IMR-90 (cell line): Measurements from ENCODE around the gene TRIM73. TPM values are rescaled to one million over a fixed set of nuclear protein-coding genes. Genes with fewer than 3 reads are reported as not detected.
"Not testable (repeated sequence)": the region's sequence is repeated elsewhere in the genome, so short reads cannot be mapped to it uniquely, and the experiment has no call there.

Experiments used
- ATAC-seq: fragments of 200-7000 bp; cut with Tn5 transposase; 2 replicates; pipeline ENCODE4 v1.9.1; 2020; ENCODE audit warnings: low read depth, mild to moderate bottlenecking, moderate library complexity
- BruUV-seq: library from RNA; stranded (reverse); fragments of 400-500 nt; replicated peaks from 2 replicates; lab custom pipeline; 2021; lab: Mats Ljungman, UMichigan
- CTCF ChIA-PET: fragments of 300-600 bp; formaldehyde crosslinking; extraction: SDS; loops from one replicate; lab custom pipeline; 2021; ENCODE audit warnings: antibody characterized with exemption; lab: Yijun Ruan, JAX
- POLR2A ChIA-PET: fragments of 300-600 bp; sonication (Branson Sonifier 250); formaldehyde crosslinking; loops from one replicate; lab custom pipeline; 2022; ENCODE audit warnings: antibody characterized with exemption; ENCODE audit not compliant: unreplicated experiment; lab: Charles Lee
- DNase-seq: peaks from one replicate; pipeline ENCODE4 v3.0.0; 2013
- H2AFZ ChIP-seq: replicated peaks from 2 replicates; pipeline ENCODE3; 2013; ENCODE audit warnings: low read length, mild to moderate bottlenecking; ENCODE audit not compliant: poor library complexity
- H2AK5ac ChIP-seq: 2 replicates; pipeline ENCODE4 v1.6.1; 2013; ENCODE audit warnings: low read depth, low read length, inconsistent platforms
- H2AK9ac ChIP-seq: replicated peaks from 2 replicates; pipeline ENCODE3; 2013; ENCODE audit warnings: mild to moderate bottlenecking, low read depth, low read length, moderate library complexity; ENCODE audit not compliant: poor library complexity
- H2BK120ac ChIP-seq: 2 replicates; pipeline ENCODE4 v1.6.1; 2013; ENCODE audit warnings: low read depth, low read length, inconsistent platforms
- H2BK15ac ChIP-seq: 3 replicates; pipeline ENCODE4 v1.6.1; 2013; ENCODE audit warnings: low read depth, low read length, inconsistent platforms
- H2BK20ac ChIP-seq: 2 replicates; pipeline ENCODE4 v1.6.1; 2013; ENCODE audit warnings: low read depth, mild to moderate bottlenecking, inconsistent platforms, low read length, moderate library complexity
- H2BK5ac ChIP-seq: 2 replicates; pipeline ENCODE4 v1.6.1; 2013; ENCODE audit warnings: mild to moderate bottlenecking, low read depth, low read length, inconsistent platforms; ENCODE audit not compliant: poor library complexity, severe bottlenecking
- H3K14ac ChIP-seq: replicated peaks from 2 replicates; pipeline ENCODE4 v1.6.1; 2013; ENCODE audit warnings: low read depth, low read length, inconsistent platforms
- H3K18ac ChIP-seq: 2 replicates; pipeline ENCODE4 v1.6.1; 2013; ENCODE audit warnings: low read depth, low read length, control low read depth
- H3K23ac ChIP-seq: 2 replicates; pipeline ENCODE4 v1.6.1; 2013; ENCODE audit warnings: low read depth, low read length, inconsistent platforms
- H3K27ac ChIP-seq: 2 replicates; pipeline ENCODE4 v1.5.1; 2013; ENCODE audit warnings: mild to moderate bottlenecking, control low read depth, low read length; ENCODE audit not compliant: insufficient read depth
- H3K27me3 ChIP-seq: 2 replicates; pipeline ENCODE4 v1.6.1; 2013; ENCODE audit warnings: low read length; ENCODE audit not compliant: control insufficient read depth, insufficient read depth
- H3K36me3 ChIP-seq: 2 replicates; pipeline ENCODE4 v1.6.1; 2013; ENCODE audit warnings: low read length, mixed read lengths; ENCODE audit not compliant: control insufficient read depth, insufficient read depth
- H3K4ac ChIP-seq: 2 replicates; pipeline ENCODE4 v1.6.1; 2013; ENCODE audit warnings: low read depth, low read length, inconsistent platforms
- H3K4me1 ChIP-seq: 2 replicates; pipeline ENCODE4 v1.6.1; 2013; ENCODE audit warnings: low read length, mixed read lengths; ENCODE audit not compliant: control insufficient read depth, insufficient read depth
- H3K4me2 ChIP-seq: 2 replicates; pipeline ENCODE4 v1.6.1; 2013; ENCODE audit warnings: low read depth, mild to moderate bottlenecking, control low read depth, low read length, moderate library complexity
- H3K4me3 ChIP-seq: 2 replicates; pipeline ENCODE4 v1.5.1; 2013; ENCODE audit warnings: low read depth, mild to moderate bottlenecking, control low read depth, low read length, moderate library complexity; ENCODE audit not compliant: insufficient read depth
- H3K56ac ChIP-seq: 2 replicates; pipeline ENCODE4 v1.6.1; 2013; ENCODE audit warnings: low read length, inconsistent platforms; ENCODE audit not compliant: insufficient read depth; ENCODE audit errors: extremely low read depth
- H3K79me1 ChIP-seq, 2 experiments: 2 replicates each; pipeline ENCODE4 v1.6.1; 2013; ENCODE audit warnings: low read length in 2 of 2, inconsistent platforms in 1 of 2, low read depth in 1 of 2
- H3K9ac ChIP-seq: 2 replicates; pipeline ENCODE4 v1.6.1; 2013; ENCODE audit warnings: low read depth, low read length, control low read depth
- H3K9me1 ChIP-seq: 2 replicates; pipeline ENCODE4 v1.6.1; 2013; ENCODE audit warnings: low read length, inconsistent platforms; ENCODE audit not compliant: insufficient read depth
- H3K9me3 ChIP-seq: 2 replicates; pipeline ENCODE4 v1.6.1; 2013; ENCODE audit warnings: low read length; ENCODE audit not compliant: control insufficient read depth, insufficient read depth
- H4K20me1 ChIP-seq: 2 replicates; pipeline ENCODE4 v1.6.1; 2013; ENCODE audit warnings: low read length, inconsistent platforms; ENCODE audit not compliant: insufficient read depth
- H4K5ac ChIP-seq: 2 replicates; pipeline ENCODE4 v1.6.1; 2013; ENCODE audit warnings: mild to moderate bottlenecking, low read depth, low read length, control low read depth
- H4K8ac ChIP-seq, 2 experiments: 2 replicates each; pipeline ENCODE4 v1.6.1; 2013; ENCODE audit warnings: low read depth in 2 of 2, low read length in 2 of 2, control low read depth in 1 of 2, inconsistent platforms in 1 of 2
- H4K91ac ChIP-seq: 2 replicates; pipeline ENCODE4 v1.6.1; 2013; ENCODE audit warnings: low read depth, low read length, inconsistent platforms; ENCODE audit not compliant: insufficient read depth
- POLR2A ChIP-seq: IDR thresholded peaks from 2 replicates; pipeline ENCODE4 v1.6.1; 2012; ENCODE audit warnings: mild to moderate bottlenecking, low read depth, low read length
- WGBS, 2 experiments: methylation state at CpG; one replicate each; pipeline versions ENCODE4 v1.1.5 to v1.1.7; 2013; ENCODE audit warnings: missing lambda C conversion rate in 2 of 2; ENCODE audit not compliant: insufficient read length in 1 of 2; ENCODE audit errors: extremely low coverage in 2 of 2; 5-methylcytosine and 5-hydroxymethylcytosine counted together
- dilution Hi-C: fragments of 300-500 bp; cut with HindIII; formaldehyde crosslinking; loops from one replicate; pipeline ENCODE4 v1.14.3; 2018; ENCODE audit warnings: low sequenced_read_pairs; ENCODE audit not compliant: unreplicated experiment
- in situ Hi-C: fragments of 300-500 bp; cut with MboI; formaldehyde crosslinking; loops from 3 replicates; pipeline ENCODE4 v1.14.3; 2019; ENCODE audit warnings: low sequenced_read_pairs, inconsistent platforms, mixed read lengths
- intact Hi-C: fragments of 100-400 bp; cut with micrococcal nuclease; formaldehyde crosslinking; loops from 2 replicates; pipeline ENCODE4 v1.10.0; 2022
- polyA plus RNA-seq, 3 experiments: library from polyadenylated mRNA; depleted of rRNA; stranded (reverse); fragments of >200 nt; gene quantifications; 2 replicates each; pipeline ENCODE4 v1.2.3, GENCODE V29; 2012; ENCODE audit warnings: low replicate concordance in 1 of 3
- total RNA-seq: library from RNA; depleted of rRNA; stranded (reverse); fragments of >200 nt; gene quantifications from 2 replicates; pipeline ENCODE4 v1.2.3, GENCODE V29; 2012

Gene TRIM73
- total and polyA plus RNA-seq, 2 of the 4 experiments (the other 2 are of a cell fraction), result 0.18 to 0.84 TPM

DNA sequence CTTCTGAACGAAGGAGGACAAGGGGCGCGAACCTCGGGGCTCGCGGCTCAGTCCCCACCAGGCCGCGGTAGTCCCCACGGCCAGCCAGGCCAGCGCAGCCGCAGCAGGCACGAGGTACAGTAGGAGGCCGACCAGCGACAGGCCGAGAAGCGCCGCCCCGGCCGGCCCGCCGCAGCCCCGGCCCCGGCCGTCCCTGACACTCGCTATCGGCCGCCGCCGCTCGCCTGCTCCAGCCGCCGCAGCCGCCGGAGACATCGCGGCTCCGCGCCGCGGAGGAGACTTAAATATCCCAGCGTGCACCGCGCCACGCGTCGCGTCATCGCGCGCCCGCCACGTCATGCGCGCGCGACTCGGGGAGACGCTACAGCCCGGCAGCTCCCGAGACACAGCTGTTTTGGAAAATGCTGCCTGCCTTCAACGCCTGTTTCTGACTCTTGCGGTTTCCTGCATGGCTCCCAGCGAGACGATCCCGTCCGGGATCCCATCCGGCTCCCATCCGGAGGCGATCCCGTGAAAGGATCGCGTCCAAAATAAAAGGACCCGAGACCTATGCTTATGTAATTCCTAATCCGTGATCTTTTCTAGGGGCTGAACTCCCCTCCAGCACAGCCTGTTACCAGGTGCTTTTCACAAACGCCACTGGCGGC is 47.2 kb downstream of the TRIM73 start:
- DNase-seq, result peak; percentile 4
- Histone ChIP-seq H2BK5ac (peak overlapping the region; percentile 62), H3K9ac (peak overlapping the region; percentile 97), H4K5ac (peak overlapping the region; percentile 98), H3K36me3 (peaks cover 18% of the 10 kb centered on the region), H4K8ac (peak overlapping the region; percentile 89 to 96), H3K79me1 (peaks cover 13 to 18% of the 10 kb centered on the region in 2 experiments), H3K27ac (peak overlapping the region; percentile 98), H3K23ac (peak overlapping the region; percentile 59; the same call in 1 of the 2 replicates), H3K56ac (peak overlapping the region; percentile 71), H3K4ac (peak overlapping the region; percentile 84; the same call in 1 of the 2 replicates), H3K4me3 (peak overlapping the region; percentile 98), H3K4me2 (peak overlapping the region; percentile 96), H3K14ac (peak overlapping the region; percentile 93), H3K18ac (peak overlapping the region; percentile 74)
- H3K4me1 ChIP-seq, H3K9me1 ChIP-seq, H3K9me3 ChIP-seq, H4K20me1 ChIP-seq, H2BK120ac ChIP-seq, CTCF ChIA-PET, H2BK15ac ChIP-seq, H2AFZ ChIP-seq, intact Hi-C loops, H2BK20ac ChIP-seq, H2AK5ac ChIP-seq, BruUV-seq, H4K91ac ChIP-seq, H3K27me3 ChIP-seq, POLR2A ChIA-PET, dilution Hi-C loops, H2AK9ac ChIP-seq, in situ Hi-C loops: not testable (repeated sequence)
- TF ChIP-seq POLR2A, result peak; percentile 40; the same call in 1 of the 2 replicates
- peak; percentile 96 for ATAC-seq
- WGBS, 2 experiments, result no CpG with 5 or more reads among the region's 76 CpGs

DNA sequence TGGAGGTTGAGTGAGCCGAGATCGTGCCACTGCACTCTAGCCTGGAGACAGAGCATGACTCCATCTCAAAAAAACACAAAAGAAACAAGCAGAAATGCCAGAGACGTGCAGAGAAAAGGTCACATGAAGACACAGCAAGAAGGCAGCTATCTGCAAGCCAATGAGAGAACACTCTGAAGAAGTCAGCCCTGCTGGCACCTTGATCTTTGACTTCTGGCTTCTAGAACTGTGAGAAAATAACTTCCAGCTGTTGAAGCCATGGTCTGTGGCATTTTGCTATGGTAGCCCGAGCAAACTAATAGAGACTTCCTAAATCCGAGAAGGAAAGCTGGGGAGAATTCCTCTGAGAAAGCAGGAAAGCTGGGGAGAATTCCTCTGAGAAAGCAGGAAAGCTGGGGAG is 54.5 kb downstream of the TRIM73 start:
- no CpG with 5 or more reads among the region's 5 CpGs for WGBS, 2 experiments
- H3K4ac ChIP-seq, H3K18ac ChIP-seq, H3K79me1 ChIP-seq, H2AK9ac ChIP-seq, H3K36me3 ChIP-seq, H2BK5ac ChIP-seq, H3K14ac ChIP-seq, H4K20me1 ChIP-seq, H3K23ac ChIP-seq, H3K4me2 ChIP-seq, CTCF ChIA-PET, H3K27ac ChIP-seq, H2BK15ac ChIP-seq, H3K56ac ChIP-seq, dilution Hi-C loops, H4K5ac ChIP-seq, BruUV-seq, POLR2A ChIA-PET, H4K91ac ChIP-seq, DNase-seq, H2BK20ac ChIP-seq, H2AFZ ChIP-seq, H3K9me1 ChIP-seq, H3K4me3 ChIP-seq, H3K9me3 ChIP-seq, H3K4me1 ChIP-seq, H3K27me3 ChIP-seq, H4K8ac ChIP-seq, intact Hi-C loops, H2AK5ac ChIP-seq, H2BK120ac ChIP-seq, H3K9ac ChIP-seq, in situ Hi-C loops: not testable (repeated sequence)
- ATAC-seq, result peak; percentile 69
